ENCODE results near the gene NT5C3A. TPM values are rescaled to one million over a fixed set of nuclear protein-coding genes. Genes with fewer than 3 reads are reported as not detected.

Gene NT5C3A
- total and polyA plus RNA-seq, 2 of the 13 experiments (the other 11 are each of a cell fraction or from before 2014, with no cell fraction given), result 16.9 to 34.0 TPM

DNA sequence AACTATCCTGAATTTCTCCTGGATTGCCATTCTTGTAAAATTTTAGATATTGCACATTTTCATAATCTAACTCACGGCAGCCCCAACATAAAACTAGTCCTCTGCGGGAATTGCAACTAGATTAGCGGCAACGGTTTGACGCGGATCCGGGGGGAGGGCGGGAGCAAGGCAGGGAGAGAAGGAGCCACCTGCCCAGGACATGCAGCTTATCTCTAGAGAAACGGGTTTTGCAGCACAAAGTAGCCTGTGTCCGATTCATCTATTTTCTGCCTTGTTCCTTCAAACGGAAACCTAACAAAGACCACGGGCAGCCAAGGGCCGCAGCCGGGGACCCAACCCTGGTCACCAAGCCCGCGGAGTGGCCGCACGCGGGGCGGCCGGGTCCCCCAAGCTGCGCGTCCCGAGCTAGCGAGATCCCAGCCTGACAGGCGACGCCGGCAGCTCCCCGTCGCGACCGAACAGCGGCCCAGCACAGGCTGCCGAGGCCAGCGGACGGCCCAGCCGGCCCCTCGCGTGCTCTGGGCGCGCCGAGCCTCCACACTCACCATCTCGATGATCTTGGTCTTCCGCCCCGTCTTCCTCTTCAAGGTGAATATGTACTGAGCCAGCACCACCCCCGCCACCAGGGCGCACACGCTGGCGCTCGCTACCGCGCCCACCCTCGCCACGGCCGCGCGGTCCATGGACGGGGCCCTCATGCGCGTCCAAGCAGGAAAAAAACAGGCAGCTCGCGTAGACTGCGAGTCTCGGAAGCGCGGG, at the start of gene NT5C3A (continued):
- TF ChIP-seq SMAD1 (CRISPR knock-in tag; IDR thresholded peaks at IDR 0.05; ENCODE audit: borderline replicate concordance, low read depth) (0 out of 2 replicates have a peak, but pooled peaks have one; percentile 11), ZNF557 (CRISPR knock-in tag; IDR thresholded peaks at IDR 0.05) (no peak), FOSL1 (CRISPR knock-in tag; IDR thresholded peaks at IDR 0.05; ENCODE audit: borderline replicate concordance) (no peak), MYC (CRISPR knock-in tag; IDR thresholded peaks at IDR 0.05; ENCODE audit: borderline replicate concordance) (peak; percentile 90), SIX1 (CRISPR knock-in tag; IDR thresholded peaks at IDR 0.05; ENCODE audit: borderline replicate concordance) (no peak), KAT7 (CRISPR knock-in tag; IDR thresholded peaks at IDR 0.05; ENCODE audit: borderline replicate concordance) (no peak), MAF1 (CRISPR knock-in tag; IDR thresholded peaks at IDR 0.05; ENCODE audit: borderline replicate concordance) (no peak), ZNF850 (CRISPR knock-in tag; conservative IDR thresholded peaks at IDR 0.05) (no peak)
- TF ChIP-seq, protein P1, sequence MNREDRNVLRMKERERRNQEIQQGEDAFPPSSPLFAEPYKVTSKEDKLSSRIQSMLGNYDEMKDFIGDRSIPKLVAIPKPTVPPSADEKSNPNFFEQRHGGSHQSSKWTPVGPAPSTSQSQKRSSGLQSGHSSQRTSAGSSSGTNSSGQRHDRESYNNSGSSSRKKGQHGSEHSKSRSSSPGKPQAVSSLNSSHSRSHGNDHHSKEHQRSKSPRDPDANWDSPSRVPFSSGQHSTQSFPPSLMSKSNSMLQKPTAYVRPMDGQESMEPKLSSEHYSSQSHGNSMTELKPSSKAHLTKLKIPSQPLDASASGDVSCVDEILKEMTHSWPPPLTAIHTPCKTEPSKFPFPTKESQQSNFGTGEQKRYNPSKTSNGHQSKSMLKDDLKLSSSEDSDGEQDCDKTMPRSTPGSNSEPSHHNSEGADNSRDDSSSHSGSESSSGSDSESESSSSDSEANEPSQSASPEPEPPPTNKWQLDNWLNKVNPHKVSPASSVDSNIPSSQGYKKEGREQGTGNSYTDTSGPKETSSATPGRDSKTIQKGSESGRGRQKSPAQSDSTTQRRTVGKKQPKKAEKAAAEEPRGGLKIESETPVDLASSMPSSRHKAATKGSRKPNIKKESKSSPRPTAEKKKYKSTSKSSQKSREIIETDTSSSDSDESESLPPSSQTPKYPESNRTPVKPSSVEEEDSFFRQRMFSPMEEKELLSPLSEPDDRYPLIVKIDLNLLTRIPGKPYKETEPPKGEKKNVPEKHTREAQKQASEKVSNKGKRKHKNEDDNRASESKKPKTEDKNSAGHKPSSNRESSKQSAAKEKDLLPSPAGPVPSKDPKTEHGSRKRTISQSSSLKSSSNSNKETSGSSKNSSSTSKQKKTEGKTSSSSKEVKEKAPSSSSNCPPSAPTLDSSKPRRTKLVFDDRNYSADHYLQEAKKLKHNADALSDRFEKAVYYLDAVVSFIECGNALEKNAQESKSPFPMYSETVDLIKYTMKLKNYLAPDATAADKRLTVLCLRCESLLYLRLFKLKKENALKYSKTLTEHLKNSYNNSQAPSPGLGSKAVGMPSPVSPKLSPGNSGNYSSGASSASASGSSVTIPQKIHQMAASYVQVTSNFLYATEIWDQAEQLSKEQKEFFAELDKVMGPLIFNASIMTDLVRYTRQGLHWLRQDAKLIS (CRISPR knock-in tag; IDR thresholded peaks at IDR 0.05), result 0 out of 2 replicates have a peak, but pooled peaks have one; percentile 61
- TF ChIP-seq, protein P2, sequence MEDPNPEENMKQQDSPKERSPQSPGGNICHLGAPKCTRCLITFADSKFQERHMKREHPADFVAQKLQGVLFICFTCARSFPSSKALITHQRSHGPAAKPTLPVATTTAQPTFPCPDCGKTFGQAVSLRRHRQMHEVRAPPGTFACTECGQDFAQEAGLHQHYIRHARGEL (CRISPR knock-in tag; IDR thresholded peaks at IDR 0.05), result no peak
- TF ChIP-seq, protein P3, sequence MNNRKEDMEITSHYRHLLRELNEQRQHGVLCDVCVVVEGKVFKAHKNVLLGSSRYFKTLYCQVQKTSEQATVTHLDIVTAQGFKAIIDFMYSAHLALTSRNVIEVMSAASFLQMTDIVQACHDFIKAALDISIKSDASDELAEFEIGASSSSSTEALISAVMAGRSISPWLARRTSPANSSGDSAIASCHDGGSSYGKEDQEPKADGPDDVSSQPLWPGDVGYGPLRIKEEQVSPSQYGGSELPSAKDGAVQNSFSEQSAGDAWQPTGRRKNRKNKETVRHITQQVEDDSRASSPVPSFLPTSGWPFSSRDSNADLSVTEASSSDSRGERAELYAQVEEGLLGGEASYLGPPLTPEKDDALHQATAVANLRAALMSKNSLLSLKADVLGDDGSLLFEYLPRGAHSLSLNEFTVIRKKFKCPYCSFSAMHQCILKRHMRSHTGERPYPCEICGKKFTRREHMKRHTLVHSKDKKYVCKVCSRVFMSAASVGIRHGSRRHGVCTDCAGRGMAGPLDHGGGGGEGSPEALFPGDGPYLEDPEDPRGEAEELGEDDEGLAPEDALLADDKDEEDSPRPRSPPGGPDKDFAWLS (CRISPR knock-in tag; IDR thresholded peaks at IDR 0.05; ENCODE audit: borderline replicate concordance), result no peak
- TF ChIP-seq, protein P4, sequence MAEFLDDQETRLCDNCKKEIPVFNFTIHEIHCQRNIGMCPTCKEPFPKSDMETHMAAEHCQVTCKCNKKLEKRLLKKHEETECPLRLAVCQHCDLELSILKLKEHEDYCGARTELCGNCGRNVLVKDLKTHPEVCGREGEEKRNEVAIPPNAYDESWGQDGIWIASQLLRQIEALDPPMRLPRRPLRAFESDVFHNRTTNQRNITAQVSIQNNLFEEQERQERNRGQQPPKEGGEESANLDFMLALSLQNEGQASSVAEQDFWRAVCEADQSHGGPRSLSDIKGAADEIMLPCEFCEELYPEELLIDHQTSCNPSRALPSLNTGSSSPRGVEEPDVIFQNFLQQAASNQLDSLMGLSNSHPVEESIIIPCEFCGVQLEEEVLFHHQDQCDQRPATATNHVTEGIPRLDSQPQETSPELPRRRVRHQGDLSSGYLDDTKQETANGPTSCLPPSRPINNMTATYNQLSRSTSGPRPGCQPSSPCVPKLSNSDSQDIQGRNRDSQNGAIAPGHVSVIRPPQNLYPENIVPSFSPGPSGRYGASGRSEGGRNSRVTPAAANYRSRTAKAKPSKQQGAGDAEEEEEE (CRISPR knock-in tag; IDR thresholded peaks at IDR 0.05; ENCODE audit: borderline replicate concordance), result no peak
- TF ChIP-seq, protein P5, sequence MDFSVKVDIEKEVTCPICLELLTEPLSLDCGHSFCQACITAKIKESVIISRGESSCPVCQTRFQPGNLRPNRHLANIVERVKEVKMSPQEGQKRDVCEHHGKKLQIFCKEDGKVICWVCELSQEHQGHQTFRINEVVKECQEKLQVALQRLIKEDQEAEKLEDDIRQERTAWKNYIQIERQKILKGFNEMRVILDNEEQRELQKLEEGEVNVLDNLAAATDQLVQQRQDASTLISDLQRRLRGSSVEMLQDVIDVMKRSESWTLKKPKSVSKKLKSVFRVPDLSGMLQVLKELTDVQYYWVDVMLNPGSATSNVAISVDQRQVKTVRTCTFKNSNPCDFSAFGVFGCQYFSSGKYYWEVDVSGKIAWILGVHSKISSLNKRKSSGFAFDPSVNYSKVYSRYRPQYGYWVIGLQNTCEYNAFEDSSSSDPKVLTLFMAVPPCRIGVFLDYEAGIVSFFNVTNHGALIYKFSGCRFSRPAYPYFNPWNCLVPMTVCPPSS (IDR thresholded peaks at IDR 0.05), result no peak
- TF ChIP-seq, protein P6, sequence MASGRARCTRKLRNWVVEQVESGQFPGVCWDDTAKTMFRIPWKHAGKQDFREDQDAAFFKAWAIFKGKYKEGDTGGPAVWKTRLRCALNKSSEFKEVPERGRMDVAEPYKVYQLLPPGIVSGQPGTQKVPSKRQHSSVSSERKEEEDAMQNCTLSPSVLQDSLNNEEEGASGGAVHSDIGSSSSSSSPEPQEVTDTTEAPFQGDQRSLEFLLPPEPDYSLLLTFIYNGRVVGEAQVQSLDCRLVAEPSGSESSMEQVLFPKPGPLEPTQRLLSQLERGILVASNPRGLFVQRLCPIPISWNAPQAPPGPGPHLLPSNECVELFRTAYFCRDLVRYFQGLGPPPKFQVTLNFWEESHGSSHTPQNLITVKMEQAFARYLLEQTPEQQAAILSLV (CRISPR knock-in tag; IDR thresholded peaks at IDR 0.05; ENCODE audit: borderline replicate concordance), result 0 out of 2 replicates have a peak, but pooled peaks have one; percentile 53
- TF ChIP-seq, protein P7, sequence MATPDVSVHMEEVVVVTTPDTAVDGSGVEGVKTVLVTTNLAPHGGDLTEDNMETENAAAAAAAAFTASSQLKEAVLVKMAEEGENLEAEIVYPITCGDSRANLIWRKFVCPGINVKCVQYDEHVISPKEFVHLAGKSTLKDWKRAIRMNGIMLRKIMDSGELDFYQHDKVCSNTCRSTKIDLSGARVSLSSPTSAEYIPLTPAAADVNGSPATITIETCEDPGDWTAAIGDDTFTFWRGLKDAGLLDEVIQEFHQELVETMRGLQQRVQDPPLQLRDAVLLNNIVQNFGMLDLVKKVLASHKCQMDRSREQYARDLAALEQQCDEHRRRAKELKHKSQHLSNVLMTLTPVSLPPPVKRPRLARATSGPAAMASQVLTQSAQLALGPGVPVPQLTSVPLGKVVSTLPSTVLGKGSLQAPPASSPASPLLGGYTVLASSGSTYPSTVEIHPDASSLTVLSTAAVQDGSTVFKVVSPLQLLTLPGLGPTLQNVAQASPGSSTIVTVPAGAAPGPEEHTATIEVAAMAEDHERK (CRISPR knock-in tag; IDR thresholded peaks at IDR 0.05; ENCODE audit: low read depth), result no peak

Measured in HepG2 (cell line).